Tibial nerve (tissue), 4 donors: ENCODE results near the gene RRP1B. TPM values are rescaled to one million over a fixed set of nuclear protein-coding genes. Genes with fewer than 3 reads are reported as not detected.
A peak's percentile ranks its signal among the peaks of the same experiment; 100 is the strongest.

Experiments used
- DNase-seq, 2 donors: peaks; one replicate each; pipeline ENCODE4 v3.0.0-alpha.2; 2019; ENCODE audit warnings: low spot score in 2 of 2
- H3K27ac ChIP-seq, 4 donors: fragments of 200-600 bp; sonication (generic) in 3 of 4; one replicate each; pipeline ENCODE4 v1.5.1; 2017 to 2019; ENCODE audit warnings: mild to moderate bottlenecking in 1 of 4
- H3K27me3 ChIP-seq, 2 donors: fragments of 200-600 bp; sonication (generic) in 1 of 2; one replicate each; pipeline versions ENCODE4 v1.5.1 to v1.6.0; 2017 to 2019
- H3K36me3 ChIP-seq, 3 donors: fragments of 200-600 bp; sonication (generic); one replicate each; pipeline ENCODE4 v1.5.1; 2018 to 2019
- H3K4me1 ChIP-seq, 4 donors: fragments of 200-600 bp; sonication (generic) in 3 of 4; one replicate each; pipeline ENCODE4 v1.5.1; 2017 to 2019
- H3K4me3 ChIP-seq, 4 donors: fragments of 200-600 bp; sonication (generic) in 3 of 4; one replicate each; pipeline ENCODE4 v1.5.1; 2017 to 2019; ENCODE audit warnings: mild to moderate bottlenecking in 1 of 4, moderate library complexity in 1 of 4
- H3K9me3 ChIP-seq, 4 donors: fragments of 200-600 bp; sonication (generic) in 3 of 4; one replicate each; pipeline ENCODE4 v1.5.1; 2017 to 2019
- EP300 ChIP-seq, 2 donors: sonication (generic); formaldehyde crosslinking; IDR thresholded peaks; one replicate each; pipeline ENCODE4 v1.6.1; 2017; ENCODE audit warnings: antibody characterized with exemption in 2 of 2, mild to moderate bottlenecking in 1 of 2
- POLR2A ChIP-seq, 2 donors: fragments of 450-650 bp; IDR thresholded peaks; one replicate each; pipeline ENCODE4 v1.6.1; 2017; ENCODE audit warnings: antibody characterized with exemption in 2 of 2, mild to moderate bottlenecking in 2 of 2, moderate library complexity in 2 of 2
- WGBS, 2 donors: methylation state at CpG; one replicate each; pipeline ENCODE4 v1.1.5; 2018; 5-methylcytosine and 5-hydroxymethylcytosine counted together
- total RNA-seq, 4 donors: library from RNA; depleted of rRNA; stranded (reverse); fragments of >200 nt; gene quantifications; one replicate each; pipeline ENCODE4 v1.1.0, GENCODE V29; 2016
- TF ChIP-seq, protein P1 (sequence below), 5 experiments: fragments of 200-600 bp in 3 of 5; fragments of 450-650 bp in 2 of 5; sonication (generic) in 3 of 5; IDR thresholded peaks; one replicate each; pipeline ENCODE4 v1.5.1; 2016 to 2019; ENCODE audit warnings: antibody characterized with exemption in 5 of 5, mild to moderate bottlenecking in 3 of 5, moderate library complexity in 2 of 5

RRP1B gene
- total RNA-seq, 4 donors from 2014 or later = 21.4 to 29.4 (median 25.5) TPM

DNA sequence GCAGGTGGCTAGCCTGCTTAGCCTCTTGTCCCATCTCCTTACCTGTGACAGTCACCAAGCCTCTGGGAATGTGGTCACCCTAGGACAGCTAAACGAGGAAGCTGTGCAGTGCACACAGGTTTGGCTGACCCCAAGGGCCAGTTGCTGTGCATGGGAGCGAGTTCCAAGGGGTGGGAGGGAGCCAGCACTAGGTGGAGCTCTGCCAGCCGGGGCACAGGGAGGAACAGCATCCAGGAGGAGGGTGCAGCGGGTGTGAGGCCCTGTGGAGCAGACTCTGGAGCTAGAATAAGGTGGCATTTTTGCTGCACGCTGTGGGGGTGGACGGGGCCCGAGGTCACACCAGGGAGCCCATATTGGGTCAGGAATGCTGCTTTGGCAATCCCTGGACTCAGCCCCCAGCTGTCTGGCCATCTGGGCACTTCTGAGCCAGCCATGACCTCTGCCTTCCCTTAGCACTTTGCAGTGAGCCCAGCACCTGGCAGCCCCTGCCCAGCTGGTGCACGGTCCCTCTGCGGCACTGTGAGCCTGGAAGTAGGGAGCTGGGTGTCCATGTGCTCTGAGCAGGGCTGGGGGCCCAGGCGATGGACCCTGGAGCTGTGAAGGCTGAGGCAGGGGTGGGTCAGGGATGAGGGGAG lies 68.3 kb downstream of the RRP1B start:
- H3K4me1 ChIP-seq = peaks cover 0 to 81% (median 49%) of the 10 kb centered on the region in 4 donors
- no peak for TF ChIP-seq EP300 (IDR thresholded peaks at IDR 0.05)
- TF ChIP-seq, protein P1, sequence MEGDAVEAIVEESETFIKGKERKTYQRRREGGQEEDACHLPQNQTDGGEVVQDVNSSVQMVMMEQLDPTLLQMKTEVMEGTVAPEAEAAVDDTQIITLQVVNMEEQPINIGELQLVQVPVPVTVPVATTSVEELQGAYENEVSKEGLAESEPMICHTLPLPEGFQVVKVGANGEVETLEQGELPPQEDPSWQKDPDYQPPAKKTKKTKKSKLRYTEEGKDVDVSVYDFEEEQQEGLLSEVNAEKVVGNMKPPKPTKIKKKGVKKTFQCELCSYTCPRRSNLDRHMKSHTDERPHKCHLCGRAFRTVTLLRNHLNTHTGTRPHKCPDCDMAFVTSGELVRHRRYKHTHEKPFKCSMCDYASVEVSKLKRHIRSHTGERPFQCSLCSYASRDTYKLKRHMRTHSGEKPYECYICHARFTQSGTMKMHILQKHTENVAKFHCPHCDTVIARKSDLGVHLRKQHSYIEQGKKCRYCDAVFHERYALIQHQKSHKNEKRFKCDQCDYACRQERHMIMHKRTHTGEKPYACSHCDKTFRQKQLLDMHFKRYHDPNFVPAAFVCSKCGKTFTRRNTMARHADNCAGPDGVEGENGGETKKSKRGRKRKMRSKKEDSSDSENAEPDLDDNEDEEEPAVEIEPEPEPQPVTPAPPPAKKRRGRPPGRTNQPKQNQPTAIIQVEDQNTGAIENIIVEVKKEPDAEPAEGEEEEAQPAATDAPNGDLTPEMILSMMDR (IDR thresholded peaks at IDR 0.05) = no peak
- TF ChIP-seq POLR2A (IDR thresholded peaks at IDR 0.05) = no peak
- peak overlapping the region in 3 of 4 donors; percentile 36 to 70 (median 67) for H3K4me3 ChIP-seq

DNA sequence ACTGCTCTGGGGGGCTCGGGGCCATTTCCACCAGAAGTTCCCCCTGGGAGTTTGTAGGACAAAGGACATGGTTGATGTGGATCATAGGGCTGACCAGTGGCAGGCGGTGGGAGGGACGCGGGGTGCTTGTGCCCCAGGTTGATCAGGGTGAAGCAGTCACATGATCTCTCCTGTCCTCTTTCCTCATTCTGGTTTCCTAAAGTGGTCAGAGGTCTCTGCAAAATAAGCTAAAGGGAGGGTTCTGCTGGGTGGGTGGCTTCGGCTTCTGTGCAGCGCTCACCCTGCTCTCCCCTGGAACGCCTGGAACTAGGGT lies 68.8 kb downstream of the RRP1B start:
- Histone ChIP-seq H3K9me3 (no peaks in the 10 kb centered on the region), H3K36me3 (peaks cover 0 to 14% (median 4%) of the 10 kb centered on the region in 3 donors), H3K27ac (peak overlapping the region; percentile 81 to 98 (median 96)), H3K4me3 (peak overlapping the region; percentile 36 to 70 (median 64)), H3K4me1 (peaks cover 0 to 85% (median 51%) of the 10 kb centered on the region in 4 donors), H3K27me3 (no peaks in the 10 kb centered on the region)
- no peak for DNase-seq
- TF ChIP-seq EP300 (IDR thresholded peaks at IDR 0.05) (no peak), POLR2A (IDR thresholded peaks at IDR 0.05) (no peak)
- TF ChIP-seq, protein P1 (IDR thresholded peaks at IDR 0.05) = no peak
- 24 to 27% methylated on average over 4 to 6 of the region's 7 CpGs for WGBS, 2 donors

More for the DNA sequence above, 68.3 kb downstream of the RRP1B start:
- Histone ChIP-seq H3K27ac (peak overlapping the region; percentile 81 to 98 (median 96)), H3K36me3 (peaks cover 0 to 14% (median 4%) of the 10 kb centered on the region in 3 donors), H3K9me3 (no peaks in the 10 kb centered on the region), H3K27me3 (no peaks in the 10 kb centered on the region)
- WGBS, 2 donors = 38 to 47% methylated on average over 10 of the region's 10 CpGs
- no peak for DNase-seq

DNA sequence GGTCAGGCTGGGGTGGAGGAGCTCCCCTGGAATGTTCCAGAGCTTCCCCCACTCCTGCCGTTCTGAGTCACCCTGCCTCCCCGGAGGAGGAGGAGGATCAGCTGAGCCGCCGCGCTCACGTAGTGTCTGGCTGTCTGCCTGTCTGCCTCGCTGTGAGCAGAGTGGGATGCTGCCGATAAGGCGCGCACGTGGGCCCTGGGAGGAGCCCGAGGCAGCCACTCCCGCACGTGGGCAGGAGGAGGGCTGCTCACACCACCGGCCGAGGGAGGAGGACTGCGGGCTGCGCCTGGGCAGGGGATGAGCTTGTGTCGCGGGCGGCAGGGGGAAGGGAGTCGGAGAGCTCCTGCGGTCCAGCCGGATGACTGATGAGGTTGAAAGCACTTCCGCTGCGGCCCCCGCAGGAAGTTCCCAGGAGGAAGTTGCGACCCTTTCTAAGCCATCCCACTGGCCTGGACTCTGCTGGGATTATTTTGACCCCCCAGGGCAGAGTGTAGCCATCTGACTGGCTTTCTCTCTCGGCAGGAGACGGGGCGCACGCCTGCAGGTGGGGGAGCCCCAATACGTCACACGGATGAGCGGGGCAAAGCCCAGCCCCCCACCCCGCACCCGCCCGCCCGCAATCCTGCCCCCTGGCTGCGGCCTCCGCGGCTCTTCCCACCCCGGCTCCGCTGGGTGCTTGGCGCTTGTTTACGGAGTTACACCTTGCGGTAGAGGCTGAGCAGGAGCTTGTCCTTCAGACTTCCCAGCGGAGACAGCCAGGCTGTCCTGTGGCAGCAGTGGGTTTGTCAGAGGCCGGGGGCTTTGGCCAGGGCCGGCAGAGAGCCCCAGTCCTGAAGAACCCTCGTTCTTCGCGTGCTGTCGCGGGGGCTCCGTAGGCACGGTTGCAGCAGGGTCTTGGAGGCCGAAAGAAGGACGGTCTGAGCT lies 69.4 kb downstream of the RRP1B start:
- TF ChIP-seq, protein P1 (IDR thresholded peaks at IDR 0.05) = peak; percentile 20 to 57 (median 37)
- TF ChIP-seq EP300 (IDR thresholded peaks at IDR 0.05) (peak; percentile 95 to 99), POLR2A (IDR thresholded peaks at IDR 0.05) (peak; percentile 91 to 98)
- peak; percentile 94 to 95 for DNase-seq
- no peaks in the 10 kb centered on the region for H3K9me3 ChIP-seq
- H3K27ac ChIP-seq = peak overlapping the region; percentile 81 to 98 (median 96)
- H3K4me3 ChIP-seq = peak overlapping the region; percentile 36 to 70 (median 64)
- H3K4me1 ChIP-seq = peaks cover 0 to 87% (median 54%) of the 10 kb centered on the region in 4 donors
- no peaks in the 10 kb centered on the region for H3K27me3 ChIP-seq
- WGBS, 2 donors = 1 to 4% methylated on average over 20 to 37 of the region's 59 CpGs
- peaks cover 0 to 8% (median 4%) of the 10 kb centered on the region in 3 donors for H3K36me3 ChIP-seq

DNA sequence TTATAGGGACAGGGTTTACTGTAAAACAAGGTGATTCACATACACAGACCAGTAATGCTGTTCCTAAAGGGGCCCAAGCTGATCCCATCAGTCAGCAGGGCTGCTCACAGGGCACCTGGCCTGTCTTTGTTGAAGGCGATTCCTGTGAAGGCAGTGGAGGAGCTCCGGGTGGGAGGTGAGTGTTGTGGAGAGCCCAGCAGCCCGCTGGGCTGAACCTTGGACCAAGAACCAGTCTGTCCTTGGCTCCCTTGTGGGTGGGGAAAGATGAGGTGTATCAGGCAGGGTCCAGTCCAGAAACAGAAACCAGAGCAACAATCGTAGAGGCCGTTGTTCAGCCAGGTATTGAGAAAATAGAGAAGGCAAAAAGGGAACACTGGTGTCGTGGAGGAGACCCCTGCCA lies 72.1 kb downstream of the RRP1B start:
- WGBS, 2 donors = 83 to 85% methylated on average over 6 of the region's 6 CpGs

DNA sequence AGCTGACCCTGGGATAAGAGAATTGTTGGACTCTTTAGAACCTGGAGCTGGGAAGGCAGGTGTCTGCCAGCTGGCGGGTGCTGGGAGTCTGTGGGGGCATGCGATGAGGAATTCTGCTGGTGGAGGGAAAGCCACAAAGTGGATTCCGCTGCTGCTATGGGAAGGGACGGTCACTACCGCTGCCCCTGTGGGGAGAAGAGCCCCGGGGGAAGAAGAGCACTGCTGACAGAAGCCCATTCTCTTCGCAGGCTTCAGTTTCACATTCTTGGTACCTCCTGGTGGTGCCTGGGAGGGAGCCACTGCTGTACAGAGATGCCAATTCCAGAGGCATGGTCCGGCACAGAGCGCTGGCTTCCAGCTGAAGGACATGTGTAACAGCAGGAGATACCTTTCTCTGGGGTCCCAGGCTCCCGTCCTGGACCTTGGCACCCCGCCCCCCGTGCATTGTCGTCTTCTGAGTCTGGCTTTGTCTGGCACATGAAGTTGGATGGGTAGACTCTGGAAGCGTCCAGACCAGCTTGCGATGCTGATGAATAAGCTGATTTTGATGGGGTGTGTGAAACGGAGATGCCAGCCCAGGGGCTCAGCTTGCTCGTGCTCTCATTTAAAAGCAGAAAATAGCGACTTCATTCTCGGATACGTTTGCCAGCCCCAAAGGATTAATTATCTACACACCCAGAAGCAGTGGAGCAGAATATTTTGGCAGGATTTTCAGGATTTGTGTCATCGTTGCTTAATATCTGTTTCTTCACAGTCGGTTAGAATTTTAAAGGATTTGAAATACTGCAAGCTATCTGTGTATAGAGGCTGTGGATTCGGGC lies 72.7 kb downstream of the RRP1B start:
- no peaks in the 10 kb centered on the region for H3K27me3 ChIP-seq
- H3K4me1 ChIP-seq = peaks cover 0 to 91% (median 57%) of the 10 kb centered on the region in 4 donors
- no peaks in the 10 kb centered on the region for H3K9me3 ChIP-seq
- TF ChIP-seq EP300 (IDR thresholded peaks at IDR 0.05) = peak in 1 of 2 donors; percentile 66
- TF ChIP-seq POLR2A (IDR thresholded peaks at IDR 0.05) = peak in 1 of 2 donors; percentile 23
- TF ChIP-seq, protein P1 (IDR thresholded peaks at IDR 0.05) = no peak
- 64 to 65% methylated on average over 23 of the region's 23 CpGs for WGBS, 2 donors
- peak in 1 of 2 donors; percentile 50 for DNase-seq
- H3K36me3 ChIP-seq = peaks cover 0 to 13% (median 0%) of the 10 kb centered on the region in 3 donors
- peak overlapping the region in 1 of 4 donors; percentile 9 for H3K4me3 ChIP-seq
- H3K27ac ChIP-seq = peak overlapping the region; percentile 81 to 98 (median 93)

More for the DNA sequence above, 72.1 kb downstream of the RRP1B start:
- Histone ChIP-seq H3K36me3 (peaks cover 0 to 9% (median 0%) of the 10 kb centered on the region in 3 donors), H3K27ac (peak overlapping the region; percentile 81 to 98 (median 93)), H3K4me1 (peaks cover 0 to 93% (median 58%) of the 10 kb centered on the region in 4 donors), H3K9me3 (no peaks in the 10 kb centered on the region), H3K27me3 (no peaks in the 10 kb centered on the region), H3K4me3 (no peak overlapping the region)
- TF ChIP-seq POLR2A (IDR thresholded peaks at IDR 0.05) = no peak
- DNase-seq = no peak
